Liver (tissue), 9 donors: ENCODE data around the gene DPYSL4. TPM values are rescaled to one million over a fixed set of nuclear protein-coding genes. Genes with fewer than 3 reads are reported as not detected.

Experiments
- DNase-seq: peaks from one replicate; pipeline ENCODE4 v3.0.0-alpha.2; 2017; ENCODE audit warnings: low spot score
- H3K27ac ChIP-seq, 2 donors: one replicate each; pipeline ENCODE4 v1.7.0; 2013; ENCODE audit warnings: inconsistent platforms in 2 of 2, low read length in 2 of 2, control low read depth in 1 of 2, low read depth in 1 of 2, mild to moderate bottlenecking in 1 of 2
- H3K27me3 ChIP-seq, 4 donors: one replicate each; pipeline versions ENCODE4 v1.6.1 to v1.7.0; 2013; ENCODE audit warnings: low read length in 3 of 4, inconsistent platforms in 1 of 4, mild to moderate bottlenecking in 1 of 4, moderate library complexity in 1 of 4; ENCODE audit not compliant: control insufficient read depth in 4 of 4, insufficient read depth in 4 of 4
- H3K36me3 ChIP-seq, 4 donors: one replicate each; pipeline versions ENCODE4 v1.6.1 to v1.7.0; 2013; ENCODE audit warnings: low read length in 3 of 4, mild to moderate bottlenecking in 3 of 4, low read depth in 1 of 4, moderate library complexity in 1 of 4; ENCODE audit not compliant: control insufficient read depth in 4 of 4, insufficient read depth in 3 of 4
- H3K4me1 ChIP-seq, 4 donors: one replicate each; pipeline versions ENCODE4 v1.6.1 to v1.7.0; 2013; ENCODE audit warnings: low read length in 3 of 4, mild to moderate bottlenecking in 3 of 4, moderate library complexity in 1 of 4; ENCODE audit not compliant: control insufficient read depth in 4 of 4, insufficient read depth in 4 of 4
- H3K4me3 ChIP-seq, 3 donors: one replicate each; pipeline versions ENCODE4 v1.6.1 to v1.7.0; 2013; ENCODE audit warnings: low read length in 3 of 3, control low read depth in 1 of 3, low read depth in 1 of 3, mild to moderate bottlenecking in 1 of 3
- H3K9ac ChIP-seq, 2 donors: one replicate each; pipeline ENCODE4 v1.7.0; 2013; ENCODE audit warnings: low read length in 2 of 2, mild to moderate bottlenecking in 2 of 2, moderate library complexity in 2 of 2, control low read depth in 1 of 2, low read depth in 1 of 2
- H3K9me3 ChIP-seq, 4 donors: one replicate each; pipeline versions ENCODE4 v1.6.1 to v1.7.0; 2013; ENCODE audit warnings: low read length in 3 of 4; ENCODE audit not compliant: control insufficient read depth in 4 of 4
- ATF3 ChIP-seq: IDR thresholded peaks from 2 replicates; pipeline ENCODE4 v1.6.1; 2016; ENCODE audit warnings: antibody characterized with exemption
- CTCF ChIP-seq: fragments of 150-350 bp; IDR thresholded peaks from 2 replicates; pipeline ENCODE4 v1.5.1; 2017; ENCODE audit warnings: improper control_type of control experiment, low read depth, low read length; ENCODE audit not compliant: missing input control
- EGR1 ChIP-seq, 2 donors: IDR thresholded peaks; 2 replicates each; pipeline ENCODE4 v1.6.1; 2016 to 2018; ENCODE audit warnings: antibody characterized with exemption in 2 of 2, low read depth in 2 of 2
- FOXA1 ChIP-seq: IDR thresholded peaks from 2 replicates; pipeline ENCODE4 v1.6.1; 2016; ENCODE audit warnings: antibody characterized with exemption
- FOXA2 ChIP-seq: IDR thresholded peaks from 2 replicates; pipeline ENCODE4 v1.6.1; 2016; ENCODE audit warnings: antibody characterized with exemption
- GABPA ChIP-seq, 2 donors: IDR thresholded peaks in 1 of 2; conservative IDR thresholded peaks in 1 of 2; 2 replicates each; pipeline ENCODE4 v1.6.1; 2016; ENCODE audit warnings: antibody characterized with exemption in 2 of 2, mild to moderate bottlenecking in 1 of 2, moderate library complexity in 1 of 2
- HNF4A ChIP-seq, 2 donors: conservative IDR thresholded peaks; 2 replicates each; pipeline ENCODE4 v1.6.1; 2016; ENCODE audit warnings: antibody characterized with exemption in 2 of 2, mild to moderate bottlenecking in 2 of 2
- JUND ChIP-seq, 2 donors: IDR thresholded peaks; 2 replicates each; pipeline ENCODE4 v1.6.1; 2016; ENCODE audit warnings: antibody characterized with exemption in 2 of 2
- MAX ChIP-seq: IDR thresholded peaks from 2 replicates; pipeline ENCODE4 v1.6.1; 2016; ENCODE audit warnings: antibody characterized with exemption
- RAD21 ChIP-seq, 2 donors: IDR thresholded peaks; 2 replicates each; pipeline ENCODE4 v1.6.1; 2016; ENCODE audit warnings: antibody characterized with exemption in 2 of 2, mild to moderate bottlenecking in 2 of 2
- REST ChIP-seq: IDR thresholded peaks from 2 replicates; pipeline ENCODE4 v1.6.1; 2016; ENCODE audit warnings: antibody characterized with exemption, mild to moderate bottlenecking
- SP1 ChIP-seq: IDR thresholded peaks from 2 replicates; pipeline ENCODE4 v1.6.1; 2018; ENCODE audit warnings: antibody characterized with exemption, mild to moderate bottlenecking
- TAF1 ChIP-seq: conservative IDR thresholded peaks from 2 replicates; pipeline ENCODE4 v1.6.1; 2016; ENCODE audit warnings: antibody characterized with exemption, mild to moderate bottlenecking
- YY1 ChIP-seq: IDR thresholded peaks from 2 replicates; pipeline ENCODE4 v1.6.1; 2016; ENCODE audit warnings: antibody characterized with exemption, mild to moderate bottlenecking
- ZBTB33 ChIP-seq: IDR thresholded peaks from 2 replicates; pipeline ENCODE4 v1.6.1; 2016; ENCODE audit warnings: antibody characterized with exemption
- WGBS: extraction: QIAGEN DNeasy Blood & Tissue Kit; methylation state at CpG from one replicate; pipeline ENCODE4 v1.1.7; 2013; 5-methylcytosine and 5-hydroxymethylcytosine counted together
- polyA plus RNA-seq, 2 donors: library from polyadenylated mRNA; stranded (reverse) in 1 of 2; unstranded in 1 of 2; fragments of 200-250 nt in 1 of 2; fragments of >200 nt in 1 of 2; fragmentation: Nextera tagmentation in 1 of 2; extraction: Ambion mirVana in 1 of 2; gene quantifications; one replicate each; pipeline versions ENCODE4 v1.2.1 to v1.2.3, GENCODE V29; 2013 to 2015
- total RNA-seq, 2 donors: library from RNA; depleted of rRNA; stranded (reverse); fragments of >200 nt; gene quantifications; one replicate each; pipeline ENCODE4 v1.2.3, GENCODE V29; 2014
- donor health status: healthy.
- donor health status: healthy.
- donor health status: healthy.
- donor health status: healthy.
- donor health status: healthy.

Gene DPYSL4
- total and polyA plus RNA-seq, 4 donors: 0.19 to 2.2 (median 0.26) TPM

- H3K27ac ChIP-seq: no peak overlapping the region
- TF ChIP-seq FOXA2: no peak
- TF ChIP-seq CTCF: peak; percentile 97
- TF ChIP-seq FOXA1: no peak
- TF ChIP-seq SP1: no peak
- no peak for TF ChIP-seq REST
- TF ChIP-seq HNF4A (conservative IDR thresholded peaks at IDR 0.05): no peak
- no peak for TF ChIP-seq JUND (IDR thresholded peaks at IDR 0.05)
- TF ChIP-seq MAX: no peak
- no peak for TF ChIP-seq EGR1 (IDR thresholded peaks at IDR 0.05; ENCODE audit: low read depth in 2 of 2)
- no peak for TF ChIP-seq ZBTB33
- TF ChIP-seq TAF1: no peak
- TF ChIP-seq ATF3: no peak
- no peak for TF ChIP-seq YY1
- no peak for TF ChIP-seq GABPA (IDR thresholded peaks at IDR 0.05 in 1 of 2, conservative IDR thresholded peaks at IDR 0.05 in 1 of 2)
- TF ChIP-seq RAD21 (IDR thresholded peaks at IDR 0.05): peak; percentile 95 to 98
- H3K4me3 ChIP-seq: no peak overlapping the region
- H3K27me3 ChIP-seq: no peaks in the 10 kb centered on the region
- 40% methylated on average over 16 of the region's 16 CpGs for WGBS
- H3K4me1 ChIP-seq: peaks cover 0 to 2% (median 0%) of the 10 kb centered on the region in 4 donors
- DNase-seq: peak; percentile 71
- H3K36me3 ChIP-seq: no peaks in the 10 kb centered on the region
- H3K9ac ChIP-seq: no peak overlapping the region
- H3K9me3 ChIP-seq: no peaks in the 10 kb centered on the region
Observed at GRCh38 chr10:132223156-132223590, 36.4 kb downstream of the DPYSL4 start.
